ENCODE data around the gene RAX. TPM values are rescaled to one million over a fixed set of nuclear protein-coding genes. Genes with fewer than 3 reads are reported as not detected.

Gene RAX
- total and polyA plus RNA-seq, 8 donors, result 0.05 TPM; not detected in 7

GRCh38 chr18:59269563-59270119 lies 3.6 kb downstream of the RAX start:
- intact Hi-C loops (cut with DNase I; ENCODE audit: low total_unique reads), result no loop called here
- no peak for TF ChIP-seq POLR2AphosphoS5 (IDR thresholded peaks at IDR 0.05)
- TF ChIP-seq CTCF (IDR thresholded peaks at IDR 0.05), result no peak
- TF ChIP-seq POLR2A (IDR thresholded peaks at IDR 0.05), result no peak
- no peak for TF ChIP-seq EP300 (IDR thresholded peaks at IDR 0.05)
- Histone ChIP-seq H3K36me3 (no peaks in the 10 kb centered on the region), H3K4me1 (peaks cover 32 to 65% (median 59%) of the 10 kb centered on the region in 4 donors), H3K27ac (no peak overlapping the region), H3K27me3 (peaks cover 31 to 100% (median 100%) of the 10 kb centered on the region in 3 donors), H3K4me3 (peak overlapping the region in 3 of 4 donors; percentile 14 to 35 (median 34)), H3K9me3 (peaks cover 0 to 20% (median 0%) of the 10 kb centered on the region in 4 donors)
- WGBS, 5 donors, result 4 to 8% (median 7%) methylated on average over 15 to 17 of the region's 17 CpGs
- no peak for DNase-seq

GRCh38 chr18:59268721-59269562 lies 4.3 kb downstream of the RAX start:
- WGBS, 5 donors, result 1 to 4% (median 2%) methylated on average over 16 to 90 of the region's 90 CpGs
- Histone ChIP-seq H3K4me1 (peaks cover 30 to 66% (median 58%) of the 10 kb centered on the region in 4 donors), H3K27ac (no peak overlapping the region), H3K27me3 (peaks cover 32 to 100% (median 100%) of the 10 kb centered on the region in 3 donors), H3K4me3 (peak overlapping the region; percentile 14 to 35 (median 24)), H3K9me3 (peaks cover 0 to 21% (median 0%) of the 10 kb centered on the region in 4 donors), H3K36me3 (no peaks in the 10 kb centered on the region)
- intact Hi-C loops (cut with DNase I; ENCODE audit: low total_unique reads), result no loop called here
- TF ChIP-seq POLR2AphosphoS5 (IDR thresholded peaks at IDR 0.05) (no peak), POLR2A (IDR thresholded peaks at IDR 0.05) (no peak), CTCF (IDR thresholded peaks at IDR 0.05) (no peak), EP300 (IDR thresholded peaks at IDR 0.05) (no peak)
- peak in 1 of 2 donors; percentile 79 for DNase-seq

GRCh38 chr18:59268127-59268720 lies 5.0 kb downstream of the RAX start:
- peaks cover 31 to 100% (median 100%) of the 10 kb centered on the region in 3 donors for H3K27me3 ChIP-seq
- peaks cover 0 to 21% (median 0%) of the 10 kb centered on the region in 4 donors for H3K9me3 ChIP-seq
- DNase-seq, result no peak
- WGBS, 5 donors, result 8 to 14% (median 9%) methylated on average over 25 to 28 of the region's 28 CpGs
- H3K27ac ChIP-seq, result no peak overlapping the region
- intact Hi-C loops (cut with DNase I; ENCODE audit: low total_unique reads), result no loop called here
- no peaks in the 10 kb centered on the region for H3K36me3 ChIP-seq
- H3K4me3 ChIP-seq, result peak overlapping the region in 2 of 4 donors; percentile 34 to 35
- TF ChIP-seq CTCF (IDR thresholded peaks at IDR 0.05) (no peak), POLR2AphosphoS5 (IDR thresholded peaks at IDR 0.05) (no peak)
- H3K4me1 ChIP-seq, result peaks cover 23 to 59% (median 51%) of the 10 kb centered on the region in 4 donors

GRCh38 chr18:59267503-59268126 lies 5.6 kb downstream of the RAX start:
- H3K4me1 ChIP-seq, result peaks cover 17 to 53% (median 44%) of the 10 kb centered on the region in 4 donors
- H3K4me3 ChIP-seq, result no peak overlapping the region
- peaks cover 0 to 15% (median 0%) of the 10 kb centered on the region in 4 donors for H3K9me3 ChIP-seq
- intact Hi-C loops (cut with DNase I; ENCODE audit: low total_unique reads), result no loop called here
- WGBS, 5 donors, result 3 to 5% (median 4%) methylated on average over 22 to 41 of the region's 41 CpGs
- no peak overlapping the region for H3K27ac ChIP-seq
- peaks cover 25 to 100% (median 98%) of the 10 kb centered on the region in 3 donors for H3K27me3 ChIP-seq
- no peaks in the 10 kb centered on the region for H3K36me3 ChIP-seq
- no peak for TF ChIP-seq POLR2AphosphoS5 (IDR thresholded peaks at IDR 0.05)
- no peak for TF ChIP-seq EP300 (IDR thresholded peaks at IDR 0.05)
- no peak for TF ChIP-seq POLR2A (IDR thresholded peaks at IDR 0.05)
- TF ChIP-seq CTCF (IDR thresholded peaks at IDR 0.05), result no peak
- peak in 1 of 2 donors; percentile 28 for DNase-seq

Measured in stomach (tissue), 9 donors.